Liver (tissue), 9 donors: ENCODE data around the gene SELENOF. TPM values are rescaled to one million over a fixed set of nuclear protein-coding genes. Genes with fewer than 3 reads are reported as not detected.

Experiments used
- DNase-seq: peaks from one replicate; pipeline ENCODE4 v3.0.0-alpha.2; 2017; ENCODE audit warnings: low spot score
- H3K27ac ChIP-seq, 2 donors: one replicate each; pipeline ENCODE4 v1.7.0; 2013; ENCODE audit warnings: inconsistent platforms in 2 of 2, low read length in 2 of 2, control low read depth in 1 of 2, low read depth in 1 of 2, mild to moderate bottlenecking in 1 of 2
- H3K27me3 ChIP-seq, 4 donors: one replicate each; pipeline versions ENCODE4 v1.6.1 to v1.7.0; 2013; ENCODE audit warnings: low read length in 3 of 4, inconsistent platforms in 1 of 4, mild to moderate bottlenecking in 1 of 4, moderate library complexity in 1 of 4; ENCODE audit not compliant: control insufficient read depth in 4 of 4, insufficient read depth in 4 of 4
- H3K36me3 ChIP-seq, 4 donors: one replicate each; pipeline versions ENCODE4 v1.6.1 to v1.7.0; 2013; ENCODE audit warnings: low read length in 3 of 4, mild to moderate bottlenecking in 3 of 4, low read depth in 1 of 4, moderate library complexity in 1 of 4; ENCODE audit not compliant: control insufficient read depth in 4 of 4, insufficient read depth in 3 of 4
- H3K4me1 ChIP-seq, 4 donors: one replicate each; pipeline versions ENCODE4 v1.6.1 to v1.7.0; 2013; ENCODE audit warnings: low read length in 3 of 4, mild to moderate bottlenecking in 3 of 4, moderate library complexity in 1 of 4; ENCODE audit not compliant: control insufficient read depth in 4 of 4, insufficient read depth in 4 of 4
- H3K4me3 ChIP-seq, 3 donors: one replicate each; pipeline versions ENCODE4 v1.6.1 to v1.7.0; 2013; ENCODE audit warnings: low read length in 3 of 3, control low read depth in 1 of 3, low read depth in 1 of 3, mild to moderate bottlenecking in 1 of 3
- H3K9ac ChIP-seq, 2 donors: one replicate each; pipeline ENCODE4 v1.7.0; 2013; ENCODE audit warnings: low read length in 2 of 2, mild to moderate bottlenecking in 2 of 2, moderate library complexity in 2 of 2, control low read depth in 1 of 2, low read depth in 1 of 2
- H3K9me3 ChIP-seq, 4 donors: one replicate each; pipeline versions ENCODE4 v1.6.1 to v1.7.0; 2013; ENCODE audit warnings: low read length in 3 of 4; ENCODE audit not compliant: control insufficient read depth in 4 of 4
- EGR1 ChIP-seq, 2 donors: IDR thresholded peaks; 2 replicates each; pipeline ENCODE4 v1.6.1; 2016 to 2018; ENCODE audit warnings: antibody characterized with exemption in 2 of 2, low read depth in 2 of 2
- FOXA1 ChIP-seq: IDR thresholded peaks from 2 replicates; pipeline ENCODE4 v1.6.1; 2016; ENCODE audit warnings: antibody characterized with exemption
- FOXA2 ChIP-seq: IDR thresholded peaks from 2 replicates; pipeline ENCODE4 v1.6.1; 2016; ENCODE audit warnings: antibody characterized with exemption
- GABPA ChIP-seq, 2 donors: IDR thresholded peaks in 1 of 2; conservative IDR thresholded peaks in 1 of 2; 2 replicates each; pipeline ENCODE4 v1.6.1; 2016; ENCODE audit warnings: antibody characterized with exemption in 2 of 2, mild to moderate bottlenecking in 1 of 2, moderate library complexity in 1 of 2
- HNF4A ChIP-seq, 2 donors: conservative IDR thresholded peaks; 2 replicates each; pipeline ENCODE4 v1.6.1; 2016; ENCODE audit warnings: antibody characterized with exemption in 2 of 2, mild to moderate bottlenecking in 2 of 2
- HNF4G ChIP-seq: IDR thresholded peaks from 2 replicates; pipeline ENCODE4 v1.6.1; 2016; ENCODE audit warnings: antibody characterized with exemption
- NR2F2 ChIP-seq: IDR thresholded peaks from 2 replicates; pipeline ENCODE4 v1.6.1; 2016; ENCODE audit warnings: antibody characterized with exemption
- RAD21 ChIP-seq, 2 donors: IDR thresholded peaks; 2 replicates each; pipeline ENCODE4 v1.6.1; 2016; ENCODE audit warnings: antibody characterized with exemption in 2 of 2, mild to moderate bottlenecking in 2 of 2
- RXRA ChIP-seq, 2 donors: IDR thresholded peaks; 2 replicates each; pipeline ENCODE4 v1.6.1; 2017 to 2018; ENCODE audit warnings: antibody characterized with exemption in 2 of 2, mild to moderate bottlenecking in 1 of 2
- SP1 ChIP-seq: IDR thresholded peaks from 2 replicates; pipeline ENCODE4 v1.6.1; 2018; ENCODE audit warnings: antibody characterized with exemption, mild to moderate bottlenecking
- TAF1 ChIP-seq: conservative IDR thresholded peaks from 2 replicates; pipeline ENCODE4 v1.6.1; 2016; ENCODE audit warnings: antibody characterized with exemption, mild to moderate bottlenecking
- YY1 ChIP-seq: IDR thresholded peaks from 2 replicates; pipeline ENCODE4 v1.6.1; 2016; ENCODE audit warnings: antibody characterized with exemption, mild to moderate bottlenecking
- WGBS: extraction: QIAGEN DNeasy Blood & Tissue Kit; methylation state at CpG from one replicate; pipeline ENCODE4 v1.1.7; 2013; 5-methylcytosine and 5-hydroxymethylcytosine counted together
- polyA plus RNA-seq, 2 donors: library from polyadenylated mRNA; stranded (reverse) in 1 of 2; unstranded in 1 of 2; fragments of 200-250 nt in 1 of 2; fragments of >200 nt in 1 of 2; fragmentation: Nextera tagmentation in 1 of 2; extraction: Ambion mirVana in 1 of 2; gene quantifications; one replicate each; pipeline versions ENCODE4 v1.2.1 to v1.2.3, GENCODE V29; 2013 to 2015
- total RNA-seq, 2 donors: library from RNA; depleted of rRNA; stranded (reverse); fragments of >200 nt; gene quantifications; one replicate each; pipeline ENCODE4 v1.2.3, GENCODE V29; 2014
- TF ChIP-seq, protein P1 (sequence below): IDR thresholded peaks from 2 replicates; pipeline ENCODE4 v1.6.1; 2016; ENCODE audit warnings: antibody characterized with exemption
- TF ChIP-seq, protein P2 (sequence below): IDR thresholded peaks from 2 replicates; pipeline ENCODE4 v1.6.1; 2016; ENCODE audit warnings: antibody characterized with exemption
- TF ChIP-seq, protein P3 (sequence below): IDR thresholded peaks from 2 replicates; pipeline ENCODE4 v1.6.1; 2016; ENCODE audit warnings: antibody characterized with exemption, mild to moderate bottlenecking
- donor health status: healthy.
- donor health status: healthy.
- donor health status: healthy.
- donor health status: healthy.
- donor health status: healthy.

Gene SELENOF
- total and polyA plus RNA-seq, 4 donors = 80.4 to 143 (median 99.7) TPM

DNA sequence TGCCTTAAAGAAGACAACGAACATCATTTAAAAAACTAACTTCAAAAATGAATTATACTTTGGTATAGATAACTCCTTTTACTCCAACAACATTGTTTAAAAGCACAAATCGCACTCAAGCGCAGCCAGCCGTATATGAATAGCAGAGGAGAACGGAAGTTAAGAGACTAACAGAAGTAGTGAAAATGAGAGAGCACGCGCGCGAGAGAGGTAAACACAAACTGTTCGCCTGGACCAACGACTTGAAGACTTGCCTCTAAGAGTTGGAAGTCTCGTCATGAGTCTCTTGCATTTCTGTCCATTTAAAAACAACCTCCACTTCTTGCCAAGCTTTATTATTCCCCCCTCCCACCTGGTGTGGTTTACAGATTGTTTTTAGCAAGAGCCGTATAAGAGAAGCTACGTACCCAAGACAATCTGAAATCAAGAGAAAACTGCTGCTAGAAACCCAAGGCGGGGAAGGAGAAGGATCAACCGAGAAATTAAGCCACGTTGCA, 479 bp downstream of the SELENOF start:
- Histone ChIP-seq H3K36me3 (peaks cover 0 to 3% (median under 1%) of the 10 kb centered on the region in 4 donors), H3K27ac (peak overlapping the region; percentile 89 to 91), H3K9me3 (no peaks in the 10 kb centered on the region), H3K9ac (peak overlapping the region; percentile 84 to 86), H3K4me3 (peak overlapping the region; percentile 68 to 99 (median 99)), H3K27me3 (no peaks in the 10 kb centered on the region), H3K4me1 (peaks cover 3 to 25% (median 13%) of the 10 kb centered on the region in 4 donors)
- WGBS = under 1% methylated on average over 17 of the region's 17 CpGs
- TF ChIP-seq, protein P1, sequence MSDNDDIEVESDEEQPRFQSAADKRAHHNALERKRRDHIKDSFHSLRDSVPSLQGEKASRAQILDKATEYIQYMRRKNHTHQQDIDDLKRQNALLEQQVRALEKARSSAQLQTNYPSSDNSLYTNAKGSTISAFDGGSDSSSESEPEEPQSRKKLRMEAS = peak; percentile 9
- TF ChIP-seq HNF4G = no peak
- peak; percentile 36 for DNase-seq

DNA sequence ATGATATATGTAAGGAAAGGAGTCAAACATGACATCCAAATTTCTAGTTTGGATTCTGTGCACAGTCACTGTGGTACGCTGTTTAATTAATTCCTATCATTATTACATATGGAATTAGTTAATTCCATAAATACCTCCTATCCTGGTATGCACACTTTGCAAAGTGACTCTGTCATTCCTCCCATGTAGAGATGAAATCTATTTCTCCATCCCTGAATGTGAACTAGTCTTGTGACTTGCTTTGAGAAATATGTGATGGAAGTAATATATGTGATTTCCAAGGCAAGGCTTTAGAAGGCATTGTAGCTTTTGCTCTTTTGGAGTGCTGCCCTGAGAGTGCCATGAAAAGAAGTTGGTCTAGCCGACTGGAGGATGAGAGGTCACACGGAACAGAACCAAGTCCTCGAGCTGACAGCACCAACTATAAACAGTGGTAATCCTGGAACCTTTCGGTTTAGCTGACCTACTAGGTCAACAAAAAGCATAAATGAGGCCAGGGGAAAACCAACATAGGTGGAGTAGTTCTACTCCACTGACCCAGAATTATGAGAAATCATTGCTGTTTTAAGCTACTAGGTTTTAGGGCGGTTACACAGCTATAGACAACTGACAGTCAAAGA, 1.5 kb downstream of the SELENOF start:
- no peak for DNase-seq
- TF ChIP-seq HNF4G (no peak), SP1 (no peak), TAF1 (no peak), NR2F2 (no peak), HNF4A (conservative IDR thresholded peaks at IDR 0.05) (peak; percentile 17 to 20)
- TF ChIP-seq, protein P2, sequence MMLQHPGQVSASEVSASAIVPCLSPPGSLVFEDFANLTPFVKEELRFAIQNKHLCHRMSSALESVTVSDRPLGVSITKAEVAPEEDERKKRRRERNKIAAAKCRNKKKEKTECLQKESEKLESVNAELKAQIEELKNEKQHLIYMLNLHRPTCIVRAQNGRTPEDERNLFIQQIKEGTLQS = no peak
- Histone ChIP-seq H3K27ac (peak overlapping the region in 1 of 2 donors; percentile 3), H3K9ac (peak overlapping the region in 1 of 2 donors; percentile 17), H3K4me1 (peaks cover 3 to 25% (median 13%) of the 10 kb centered on the region in 4 donors), H3K4me3 (peak overlapping the region in 2 of 3 donors; percentile 68 to 99), H3K36me3 (peaks cover 0 to 3% (median under 1%) of the 10 kb centered on the region in 4 donors), H3K27me3 (no peaks in the 10 kb centered on the region), H3K9me3 (no peaks in the 10 kb centered on the region)
- 38% methylated on average over 6 of the region's 6 CpGs for WGBS

DNA sequence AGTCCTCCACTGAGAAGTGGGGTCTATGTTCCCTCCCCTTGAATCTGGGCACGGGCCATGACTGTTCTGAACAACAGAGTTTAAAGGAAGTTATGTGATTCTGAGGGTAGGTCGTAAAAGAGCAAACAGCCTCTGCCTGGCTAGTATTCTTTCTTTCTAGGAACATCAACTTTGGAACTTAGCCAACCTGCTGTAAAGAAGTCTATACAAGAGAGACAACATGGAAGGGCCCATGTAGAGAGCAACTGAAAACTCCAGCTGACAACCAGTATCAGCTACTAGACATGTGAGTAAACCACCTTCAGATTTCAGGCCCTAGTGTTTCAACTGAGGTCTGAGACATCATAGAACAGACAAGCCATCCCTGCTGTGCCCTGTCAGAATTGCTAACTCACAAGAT, 7.5 kb downstream of the SELENOF start:
- Histone ChIP-seq H3K4me3 (no peak overlapping the region), H3K36me3 (peaks cover 0 to 14% (median 2%) of the 10 kb centered on the region in 4 donors), H3K9ac (no peak overlapping the region), H3K27me3 (no peaks in the 10 kb centered on the region), H3K27ac (no peak overlapping the region), H3K9me3 (no peaks in the 10 kb centered on the region), H3K4me1 (peaks cover 0 to 10% (median 4%) of the 10 kb centered on the region in 4 donors)
- DNase-seq = no peak
- TF ChIP-seq YY1 = no peak
- no peak for TF ChIP-seq RAD21 (IDR thresholded peaks at IDR 0.05)
- TF ChIP-seq FOXA2 = no peak
- TF ChIP-seq HNF4A (conservative IDR thresholded peaks at IDR 0.05) = no peak
- TF ChIP-seq RXRA (IDR thresholded peaks at IDR 0.05) = no peak
- TF ChIP-seq GABPA (IDR thresholded peaks at IDR 0.05 in 1 of 2, conservative IDR thresholded peaks at IDR 0.05 in 1 of 2) = no peak
- no peak for TF ChIP-seq FOXA1
- TF ChIP-seq, protein P1 = no peak
- TF ChIP-seq, protein P3, sequence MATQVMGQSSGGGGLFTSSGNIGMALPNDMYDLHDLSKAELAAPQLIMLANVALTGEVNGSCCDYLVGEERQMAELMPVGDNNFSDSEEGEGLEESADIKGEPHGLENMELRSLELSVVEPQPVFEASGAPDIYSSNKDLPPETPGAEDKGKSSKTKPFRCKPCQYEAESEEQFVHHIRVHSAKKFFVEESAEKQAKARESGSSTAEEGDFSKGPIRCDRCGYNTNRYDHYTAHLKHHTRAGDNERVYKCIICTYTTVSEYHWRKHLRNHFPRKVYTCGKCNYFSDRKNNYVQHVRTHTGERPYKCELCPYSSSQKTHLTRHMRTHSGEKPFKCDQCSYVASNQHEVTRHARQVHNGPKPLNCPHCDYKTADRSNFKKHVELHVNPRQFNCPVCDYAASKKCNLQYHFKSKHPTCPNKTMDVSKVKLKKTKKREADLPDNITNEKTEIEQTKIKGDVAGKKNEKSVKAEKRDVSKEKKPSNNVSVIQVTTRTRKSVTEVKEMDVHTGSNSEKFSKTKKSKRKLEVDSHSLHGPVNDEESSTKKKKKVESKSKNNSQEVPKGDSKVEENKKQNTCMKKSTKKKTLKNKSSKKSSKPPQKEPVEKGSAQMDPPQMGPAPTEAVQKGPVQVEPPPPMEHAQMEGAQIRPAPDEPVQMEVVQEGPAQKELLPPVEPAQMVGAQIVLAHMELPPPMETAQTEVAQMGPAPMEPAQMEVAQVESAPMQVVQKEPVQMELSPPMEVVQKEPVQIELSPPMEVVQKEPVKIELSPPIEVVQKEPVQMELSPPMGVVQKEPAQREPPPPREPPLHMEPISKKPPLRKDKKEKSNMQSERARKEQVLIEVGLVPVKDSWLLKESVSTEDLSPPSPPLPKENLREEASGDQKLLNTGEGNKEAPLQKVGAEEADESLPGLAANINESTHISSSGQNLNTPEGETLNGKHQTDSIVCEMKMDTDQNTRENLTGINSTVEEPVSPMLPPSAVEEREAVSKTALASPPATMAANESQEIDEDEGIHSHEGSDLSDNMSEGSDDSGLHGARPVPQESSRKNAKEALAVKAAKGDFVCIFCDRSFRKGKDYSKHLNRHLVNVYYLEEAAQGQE = no peak
- no peak for TF ChIP-seq NR2F2
- no peak for TF ChIP-seq TAF1
- no peak for TF ChIP-seq EGR1 (IDR thresholded peaks at IDR 0.05; ENCODE audit: low read depth in 2 of 2)
- WGBS = 28% methylated on average over 2 of the region's 2 CpGs
